Measurements from ENCODE around the gene TBCD. TPM values are rescaled to one million over a fixed set of nuclear protein-coding genes. Genes with fewer than 3 reads are reported as not detected.

TBCD gene
- total and polyA plus RNA-seq, 5 donors from 2014 or later = 39.2 to 146 (median 86.4) TPM

GRCh38 chr17:82915010-82915756, 163.3 kb downstream of the TBCD start:
- DNase-seq (no peak), ATAC-seq (ENCODE audit: low read depth in 2 of 2) (no peak)
- H3K9me3 ChIP-seq (ENCODE audit: control insufficient read depth in 2 of 2, low read length in 2 of 2) = no peaks in the 10 kb centered on the region
- H3K36me3 ChIP-seq (ENCODE audit: control insufficient read depth, insufficient read depth, low read length) = peaks cover 13% of the 10 kb centered on the region
- no peak overlapping the region for H3K4me3 ChIP-seq (ENCODE audit: low read depth, low read length)
- H3K27ac ChIP-seq (ENCODE audit: insufficient read depth, low read length, poor library complexity, severe bottlenecking) = no peak overlapping the region
- H3K36me3 Mint-ChIP-seq = peaks cover 33% of the 10 kb centered on the region
- H3K27me3 Mint-ChIP-seq = no peaks in the 10 kb centered on the region
- no peaks in the 10 kb centered on the region for H3K27me3 ChIP-seq (ENCODE audit: control insufficient read depth, insufficient read depth, low read length)
- no peaks in the 10 kb centered on the region for H3K9me3 Mint-ChIP-seq
- no peaks in the 10 kb centered on the region for H3K4me1 ChIP-seq (ENCODE audit: control insufficient read depth, insufficient read depth, low read length, poor library complexity, severe bottlenecking)
- peaks cover 3 to 9% (median 6%) of the 10 kb centered on the region in 4 donors for H3K4me1 Mint-ChIP-seq
- no peak overlapping the region for H3K4me3 Mint-ChIP-seq
- peak overlapping the region in 1 of 3 donors; percentile 35 for H3K27ac Mint-ChIP-seq

DNA sequence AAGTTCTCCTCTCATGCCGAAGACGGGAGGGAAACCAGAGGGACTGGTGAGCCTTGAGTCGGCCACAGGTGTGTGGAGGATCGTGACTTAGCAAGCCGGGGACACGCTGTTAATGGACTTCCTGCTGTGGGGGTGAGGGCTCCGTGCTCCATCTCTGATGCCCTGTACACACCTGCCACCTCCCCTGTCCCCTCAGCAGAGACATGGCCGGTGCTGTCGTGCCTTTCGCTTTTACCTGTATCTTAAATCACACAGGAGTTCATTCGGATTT, 163.8 kb downstream of the TBCD start:
- Mint-ChIP-seq H3K4me3 (no peak overlapping the region), H3K4me1 (peaks cover 3 to 9% (median 6%) of the 10 kb centered on the region in 4 donors), H3K9me3 (no peaks in the 10 kb centered on the region), H3K27ac (no peak overlapping the region), H3K27me3 (no peaks in the 10 kb centered on the region), H3K36me3 (peaks cover 33% of the 10 kb centered on the region)
- H3K36me3 ChIP-seq (ENCODE audit: control insufficient read depth, insufficient read depth, low read length) = peaks cover 13% of the 10 kb centered on the region
- no peaks in the 10 kb centered on the region for H3K9me3 ChIP-seq (ENCODE audit: control insufficient read depth in 2 of 2, low read length in 2 of 2)
- no peak overlapping the region for H3K27ac ChIP-seq (ENCODE audit: insufficient read depth, low read length, poor library complexity, severe bottlenecking)
- no peaks in the 10 kb centered on the region for H3K4me1 ChIP-seq (ENCODE audit: control insufficient read depth, insufficient read depth, low read length, poor library complexity, severe bottlenecking)
- H3K4me3 ChIP-seq (ENCODE audit: low read depth, low read length) = no peak overlapping the region
- no peaks in the 10 kb centered on the region for H3K27me3 ChIP-seq (ENCODE audit: control insufficient read depth, insufficient read depth, low read length)
- no peak for DNase-seq
- no peak for ATAC-seq (ENCODE audit: low read depth in 2 of 2)

DNA sequence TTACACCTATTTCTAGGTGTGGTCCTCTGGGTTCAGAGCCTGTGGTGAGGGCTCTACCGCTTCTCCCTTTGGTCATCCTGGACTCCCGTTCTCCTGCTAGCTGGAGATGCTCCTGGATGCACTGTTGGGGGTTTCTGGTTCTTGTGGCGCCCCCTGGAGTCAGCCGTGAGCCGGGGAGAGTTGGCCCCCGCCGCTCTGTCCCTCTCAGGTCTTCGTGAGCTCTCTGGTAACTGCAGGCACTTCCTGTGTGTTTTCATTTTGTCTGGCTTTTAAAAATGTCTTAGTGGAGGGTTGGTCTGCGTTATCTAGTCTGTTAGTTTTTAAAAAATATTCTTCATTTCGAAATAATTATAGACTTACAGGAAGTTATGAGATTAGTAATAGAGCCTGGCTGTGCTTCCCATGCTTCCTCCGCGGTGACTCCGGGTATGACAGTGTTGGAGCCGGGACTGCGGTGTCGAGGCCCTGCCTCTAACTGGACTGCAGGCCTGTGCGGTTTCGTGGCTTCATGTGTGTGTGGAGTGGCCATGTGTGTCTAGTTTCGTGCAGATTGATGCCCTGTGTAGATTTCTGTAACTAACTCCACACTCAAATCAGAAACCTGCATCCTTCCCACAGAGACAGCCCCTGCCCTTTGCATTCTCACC, 166.0 kb downstream of the TBCD start:
- H3K27ac Mint-ChIP-seq = no peak overlapping the region
- DNase-seq (peak in 2 of 3 donors; percentile 22 to 35), ATAC-seq (ENCODE audit: low read depth in 2 of 2) (peak in 1 of 2 donors; percentile 53)
- no peak overlapping the region for H3K4me3 ChIP-seq (ENCODE audit: low read depth, low read length)
- H3K36me3 ChIP-seq (ENCODE audit: control insufficient read depth, insufficient read depth, low read length) = peaks cover 13% of the 10 kb centered on the region
- no peaks in the 10 kb centered on the region for H3K27me3 ChIP-seq (ENCODE audit: control insufficient read depth, insufficient read depth, low read length)
- no peaks in the 10 kb centered on the region for H3K4me1 ChIP-seq (ENCODE audit: control insufficient read depth, insufficient read depth, low read length, poor library complexity, severe bottlenecking)
- peaks cover 27% of the 10 kb centered on the region for H3K36me3 Mint-ChIP-seq
- H3K4me3 Mint-ChIP-seq = no peak overlapping the region
- no peaks in the 10 kb centered on the region for H3K9me3 ChIP-seq (ENCODE audit: control insufficient read depth in 2 of 2, low read length in 2 of 2)
- H3K9me3 Mint-ChIP-seq = no peaks in the 10 kb centered on the region
- peaks cover 3 to 7% (median 5%) of the 10 kb centered on the region in 4 donors for H3K4me1 Mint-ChIP-seq
- H3K27ac ChIP-seq (ENCODE audit: insufficient read depth, low read length, poor library complexity, severe bottlenecking) = no peak overlapping the region
- no peaks in the 10 kb centered on the region for H3K27me3 Mint-ChIP-seq

GRCh38 chr17:82918508-82918907, 166.6 kb downstream of the TBCD start:
- Histone ChIP-seq H3K9me3 (ENCODE audit: control insufficient read depth in 2 of 2, low read length in 2 of 2) (no peaks in the 10 kb centered on the region), H3K4me3 (ENCODE audit: low read depth, low read length) (no peak overlapping the region), H3K36me3 (ENCODE audit: control insufficient read depth, insufficient read depth, low read length) (peaks cover 7% of the 10 kb centered on the region), H3K27ac (ENCODE audit: insufficient read depth, low read length, poor library complexity, severe bottlenecking) (no peak overlapping the region), H3K27me3 (ENCODE audit: control insufficient read depth, insufficient read depth, low read length) (no peaks in the 10 kb centered on the region), H3K4me1 (ENCODE audit: control insufficient read depth, insufficient read depth, low read length, poor library complexity, severe bottlenecking) (no peaks in the 10 kb centered on the region)
- peaks cover 27% of the 10 kb centered on the region for H3K36me3 Mint-ChIP-seq
- peaks cover 3 to 7% (median 5%) of the 10 kb centered on the region in 4 donors for H3K4me1 Mint-ChIP-seq
- no peaks in the 10 kb centered on the region for H3K9me3 Mint-ChIP-seq
- no peak overlapping the region for H3K27ac Mint-ChIP-seq
- ATAC-seq (ENCODE audit: low read depth in 2 of 2) (no peak), DNase-seq (no peak)
- H3K4me3 Mint-ChIP-seq = no peak overlapping the region
- H3K27me3 Mint-ChIP-seq = no peaks in the 10 kb centered on the region

GRCh38 chr17:82920150-82920549, 168.3 kb downstream of the TBCD start:
- H3K27ac Mint-ChIP-seq = peak overlapping the region in 1 of 3 donors; percentile 48
- H3K9me3 Mint-ChIP-seq = no peaks in the 10 kb centered on the region
- peaks cover 3 to 7% (median 5%) of the 10 kb centered on the region in 4 donors for H3K4me1 Mint-ChIP-seq
- no peak for ATAC-seq (ENCODE audit: low read depth in 2 of 2)
- no peak overlapping the region for H3K4me3 Mint-ChIP-seq
- no peak for DNase-seq
- Histone ChIP-seq H3K27me3 (ENCODE audit: control insufficient read depth, insufficient read depth, low read length) (no peaks in the 10 kb centered on the region), H3K4me3 (ENCODE audit: low read depth, low read length) (no peak overlapping the region), H3K4me1 (ENCODE audit: control insufficient read depth, insufficient read depth, low read length, poor library complexity, severe bottlenecking) (no peaks in the 10 kb centered on the region), H3K27ac (ENCODE audit: insufficient read depth, low read length, poor library complexity, severe bottlenecking) (no peak overlapping the region), H3K36me3 (ENCODE audit: control insufficient read depth, insufficient read depth, low read length) (peaks cover 20% of the 10 kb centered on the region), H3K9me3 (ENCODE audit: control insufficient read depth in 2 of 2, low read length in 2 of 2) (no peaks in the 10 kb centered on the region)
- H3K36me3 Mint-ChIP-seq = peaks cover 27% of the 10 kb centered on the region
- no peaks in the 10 kb centered on the region for H3K27me3 Mint-ChIP-seq

- Mint-ChIP-seq H3K4me3 (no peak overlapping the region), H3K9me3 (no peaks in the 10 kb centered on the region)
These were observed 168.8 kb downstream of the TBCD start for GRCh38 chr17:82920715-82921114.

DNA sequence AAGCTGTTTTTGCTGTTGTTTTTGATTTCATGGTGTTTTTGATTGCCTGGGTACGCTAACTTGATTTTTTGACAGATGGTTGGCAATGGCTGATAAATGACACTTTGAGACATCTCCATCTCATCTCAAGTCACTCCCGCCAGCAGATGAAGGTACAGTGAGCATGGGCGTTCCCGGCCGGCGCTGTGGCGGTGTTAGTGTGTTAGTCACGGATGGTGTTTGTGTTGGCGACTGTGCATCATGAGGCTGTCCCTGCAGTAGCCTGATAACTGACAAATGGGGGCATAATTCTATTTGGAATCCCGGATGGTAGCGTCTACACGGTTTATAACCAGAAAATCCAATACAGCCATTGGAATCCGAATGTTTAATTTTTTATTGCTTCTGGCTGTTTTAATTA, 169.6 kb downstream of the TBCD start:
- H3K27me3 ChIP-seq (ENCODE audit: control insufficient read depth, insufficient read depth, low read length) = no peaks in the 10 kb centered on the region
- no peak overlapping the region for H3K4me3 ChIP-seq (ENCODE audit: low read depth, low read length)
- no peak for ATAC-seq (ENCODE audit: low read depth in 2 of 2)
- Mint-ChIP-seq H3K27me3 (no peaks in the 10 kb centered on the region), H3K4me3 (no peak overlapping the region), H3K4me1 (peaks cover 3% of the 10 kb centered on the region in 4 donors), H3K9me3 (no peaks in the 10 kb centered on the region), H3K27ac (peak overlapping the region; percentile 53 to 60 (median 59)), H3K36me3 (peaks cover 24% of the 10 kb centered on the region)
- peaks cover 25% of the 10 kb centered on the region for H3K36me3 ChIP-seq (ENCODE audit: control insufficient read depth, insufficient read depth, low read length)
- no peak overlapping the region for H3K27ac ChIP-seq (ENCODE audit: insufficient read depth, low read length, poor library complexity, severe bottlenecking)
- DNase-seq = no peak
- no peaks in the 10 kb centered on the region for H3K4me1 ChIP-seq (ENCODE audit: control insufficient read depth, insufficient read depth, low read length, poor library complexity, severe bottlenecking)
- no peaks in the 10 kb centered on the region for H3K9me3 ChIP-seq (ENCODE audit: control insufficient read depth in 2 of 2, low read length in 2 of 2)

More at GRCh38 chr17:82920715-82921114, 168.8 kb downstream of the TBCD start:
- no peak overlapping the region for H3K4me3 ChIP-seq (ENCODE audit: low read depth, low read length)
- ATAC-seq (ENCODE audit: low read depth in 2 of 2) = no peak
- Mint-ChIP-seq H3K4me1 (peaks cover 3 to 6% (median 5%) of the 10 kb centered on the region in 4 donors), H3K36me3 (peaks cover 28% of the 10 kb centered on the region), H3K27ac (no peak overlapping the region), H3K27me3 (no peaks in the 10 kb centered on the region)
- no peaks in the 10 kb centered on the region for H3K9me3 ChIP-seq (ENCODE audit: control insufficient read depth in 2 of 2, low read length in 2 of 2)
- no peak for DNase-seq
- H3K27ac ChIP-seq (ENCODE audit: insufficient read depth, low read length, poor library complexity, severe bottlenecking) = no peak overlapping the region
- H3K27me3 ChIP-seq (ENCODE audit: control insufficient read depth, insufficient read depth, low read length) = no peaks in the 10 kb centered on the region
- H3K36me3 ChIP-seq (ENCODE audit: control insufficient read depth, insufficient read depth, low read length) = peaks cover 24% of the 10 kb centered on the region
- H3K4me1 ChIP-seq (ENCODE audit: control insufficient read depth, insufficient read depth, low read length, poor library complexity, severe bottlenecking) = no peaks in the 10 kb centered on the region

- H3K4me1 ChIP-seq (ENCODE audit: control insufficient read depth, insufficient read depth, low read length, poor library complexity, severe bottlenecking) = no peaks in the 10 kb centered on the region
- no peaks in the 10 kb centered on the region for H3K9me3 ChIP-seq (ENCODE audit: control insufficient read depth in 2 of 2, low read length in 2 of 2)
- DNase-seq (no peak), ATAC-seq (ENCODE audit: low read depth in 2 of 2) (no peak)
- H3K27ac Mint-ChIP-seq = no peak overlapping the region
- H3K4me3 ChIP-seq (ENCODE audit: low read depth, low read length) = no peak overlapping the region
- no peak overlapping the region for H3K4me3 Mint-ChIP-seq
- H3K27me3 ChIP-seq (ENCODE audit: control insufficient read depth, insufficient read depth, low read length) = no peaks in the 10 kb centered on the region
- peaks cover 34% of the 10 kb centered on the region for H3K36me3 Mint-ChIP-seq
- no peaks in the 10 kb centered on the region for H3K9me3 Mint-ChIP-seq
- no peaks in the 10 kb centered on the region for H3K27me3 Mint-ChIP-seq
- H3K27ac ChIP-seq (ENCODE audit: insufficient read depth, low read length, poor library complexity, severe bottlenecking) = no peak overlapping the region
- H3K4me1 Mint-ChIP-seq = peaks cover 0 to 3% (median 1%) of the 10 kb centered on the region in 4 donors
- peaks cover 38% of the 10 kb centered on the region for H3K36me3 ChIP-seq (ENCODE audit: control insufficient read depth, insufficient read depth, low read length)
These were observed 170.8 kb downstream of the TBCD start for GRCh38 chr17:82922646-82923045.
